ENCODE measurements around the gene LRRC58.

DNA sequence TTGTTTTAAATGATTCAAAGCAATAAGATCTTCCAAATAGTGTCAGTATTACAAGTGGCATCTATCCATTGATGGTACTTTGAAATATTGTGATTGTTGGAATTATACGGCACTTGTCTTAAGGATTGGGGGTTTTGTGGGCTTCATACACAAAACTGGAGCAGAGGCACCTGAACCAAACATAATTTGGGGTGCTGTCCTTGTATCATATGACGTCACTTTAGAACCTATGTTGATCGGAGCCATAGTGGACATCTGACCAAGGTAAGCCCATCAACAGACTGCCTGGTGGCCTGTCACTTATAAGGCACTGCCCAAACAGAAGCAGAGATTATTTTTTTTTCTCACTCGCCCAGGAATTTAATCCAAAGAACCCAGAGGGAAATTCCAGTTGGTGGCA is 2.9 kb upstream of the LRRC58 start:
- TF ChIP-seq, protein P1, sequence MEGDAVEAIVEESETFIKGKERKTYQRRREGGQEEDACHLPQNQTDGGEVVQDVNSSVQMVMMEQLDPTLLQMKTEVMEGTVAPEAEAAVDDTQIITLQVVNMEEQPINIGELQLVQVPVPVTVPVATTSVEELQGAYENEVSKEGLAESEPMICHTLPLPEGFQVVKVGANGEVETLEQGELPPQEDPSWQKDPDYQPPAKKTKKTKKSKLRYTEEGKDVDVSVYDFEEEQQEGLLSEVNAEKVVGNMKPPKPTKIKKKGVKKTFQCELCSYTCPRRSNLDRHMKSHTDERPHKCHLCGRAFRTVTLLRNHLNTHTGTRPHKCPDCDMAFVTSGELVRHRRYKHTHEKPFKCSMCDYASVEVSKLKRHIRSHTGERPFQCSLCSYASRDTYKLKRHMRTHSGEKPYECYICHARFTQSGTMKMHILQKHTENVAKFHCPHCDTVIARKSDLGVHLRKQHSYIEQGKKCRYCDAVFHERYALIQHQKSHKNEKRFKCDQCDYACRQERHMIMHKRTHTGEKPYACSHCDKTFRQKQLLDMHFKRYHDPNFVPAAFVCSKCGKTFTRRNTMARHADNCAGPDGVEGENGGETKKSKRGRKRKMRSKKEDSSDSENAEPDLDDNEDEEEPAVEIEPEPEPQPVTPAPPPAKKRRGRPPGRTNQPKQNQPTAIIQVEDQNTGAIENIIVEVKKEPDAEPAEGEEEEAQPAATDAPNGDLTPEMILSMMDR (IDR thresholded peaks at IDR 0.05), result no peak
- no peak for TF ChIP-seq POLR2A (IDR thresholded peaks at IDR 0.05)
- no peak for TF ChIP-seq POLR2AphosphoS5 (IDR thresholded peaks at IDR 0.05)
